HG03135 (cell line): ENCODE results near the gene UBE3C.
A peak's percentile ranks its signal among the peaks of the same experiment; 100 is the strongest.

Experiments
- ATAC-seq: cut with Tn5 transposase; IDR thresholded peaks from one replicate; pipeline ENCODE4 v1.9.1; 2021; ENCODE audit warnings: mild to moderate bottlenecking, moderate library complexity; ENCODE audit not compliant: unreplicated experiment

Gene UBE3C

DNA sequence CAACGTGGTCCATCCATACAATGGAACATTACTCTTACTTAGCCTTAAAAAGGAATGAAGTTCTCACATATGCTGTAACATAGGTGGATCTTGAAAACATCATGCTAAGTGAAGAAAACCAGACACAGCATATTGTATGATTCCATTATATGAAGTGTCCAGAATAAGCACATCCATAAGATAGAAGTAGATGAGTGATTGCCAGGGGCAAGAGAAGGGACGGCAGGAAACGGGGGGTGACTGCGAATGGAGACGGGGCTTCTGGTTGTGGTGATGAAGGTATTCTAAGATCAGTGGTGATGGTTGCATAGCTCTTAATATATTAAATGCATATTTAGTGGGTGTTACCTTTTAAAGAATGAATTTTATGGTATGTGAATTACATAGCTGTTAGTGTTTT, 29.8 kb downstream of the UBE3C start:
- ATAC-seq: no peak

DNA sequence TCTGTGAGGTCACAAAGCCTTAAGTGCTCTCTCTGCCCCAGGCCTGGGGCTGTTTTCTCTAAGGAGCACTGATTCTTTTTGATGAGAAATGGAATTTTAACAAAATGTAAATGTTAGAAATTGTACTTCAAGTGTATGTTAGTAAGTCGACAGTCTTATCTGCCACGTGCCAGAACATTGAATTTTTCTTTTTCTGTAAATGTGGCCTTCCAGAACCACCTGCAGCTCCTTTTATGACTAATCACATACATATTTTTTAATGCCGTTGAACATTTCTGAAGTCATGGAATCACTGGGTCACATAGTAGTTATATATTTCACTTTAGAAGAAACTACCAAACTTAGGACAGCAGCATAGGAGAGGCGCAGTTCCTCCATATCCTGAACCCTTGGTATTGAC, 38.0 kb downstream of the UBE3C start:
- no peak for ATAC-seq

DNA sequence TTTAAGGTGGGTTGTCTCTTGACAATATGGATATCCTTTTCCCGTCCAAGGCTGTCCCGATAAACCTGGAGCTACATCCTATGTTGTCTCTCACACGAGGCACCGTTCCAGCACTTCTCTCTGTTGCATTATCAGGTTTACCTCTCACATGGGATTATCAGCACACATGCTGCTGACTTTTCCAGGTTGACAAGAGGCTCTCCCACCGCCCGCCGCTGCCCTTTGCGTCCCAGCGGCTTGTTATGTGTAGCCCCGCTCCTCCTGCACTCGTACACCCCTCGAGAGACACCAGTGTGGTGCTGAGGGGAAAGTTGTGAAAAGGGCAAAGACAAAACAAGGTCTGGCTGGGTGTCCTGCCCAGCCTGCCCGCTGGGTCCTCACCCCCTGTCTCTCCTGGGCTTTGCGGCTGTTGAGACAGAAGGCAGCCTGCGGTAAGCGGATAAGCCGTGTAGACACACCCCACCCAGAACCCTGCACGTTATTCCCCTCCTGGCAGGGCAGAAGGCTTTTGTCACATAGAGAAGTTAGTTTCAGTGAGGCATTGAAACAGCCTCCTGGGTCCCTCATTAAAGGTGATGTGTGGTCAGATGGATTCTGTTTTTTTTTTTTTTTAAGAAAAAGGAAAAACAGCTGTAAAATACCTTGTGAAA, 38.7 kb downstream of the UBE3C start:
- ATAC-seq: no peak

DNA sequence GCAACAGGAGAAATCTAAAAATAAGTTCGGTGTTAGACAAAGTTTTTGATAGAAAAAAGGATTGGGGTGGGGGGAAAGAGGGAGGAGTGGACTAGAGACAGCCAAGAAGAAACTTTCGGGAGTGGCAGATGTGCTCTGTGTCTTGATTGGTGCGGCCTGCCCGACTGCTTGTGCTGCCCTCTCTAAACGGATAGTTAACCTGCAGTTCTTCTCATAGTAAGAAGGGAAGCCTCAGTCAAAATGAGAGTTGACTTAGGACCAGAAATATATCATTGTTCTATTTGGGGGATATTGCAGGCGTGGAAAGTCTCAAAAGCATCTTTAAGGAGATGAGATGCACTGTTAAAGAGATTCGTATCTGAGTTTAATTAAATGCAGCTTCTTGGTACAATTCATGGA, 39.3 kb downstream of the UBE3C start:
- ATAC-seq: no peak

DNA sequence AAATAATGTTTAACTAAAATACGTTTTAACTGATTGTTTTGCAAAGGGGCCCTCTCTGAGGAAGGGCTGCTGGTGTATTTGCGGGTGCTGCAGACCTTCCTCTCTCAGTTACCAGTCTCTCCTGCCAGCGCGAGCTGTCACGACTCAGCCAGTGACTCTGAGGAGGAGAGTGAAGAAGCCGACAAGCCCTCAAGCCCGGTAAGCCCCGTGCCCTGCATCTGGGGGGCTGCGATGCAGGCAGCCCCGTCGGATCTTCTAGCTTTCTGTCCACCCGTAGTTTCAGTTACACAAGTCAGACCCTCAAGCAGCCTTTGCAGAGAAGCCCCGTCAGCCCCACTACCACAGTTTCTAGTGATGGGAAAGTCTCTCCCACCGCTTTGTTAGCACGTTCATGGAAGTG, 45.1 kb downstream of the UBE3C start:
- no peak for ATAC-seq

DNA sequence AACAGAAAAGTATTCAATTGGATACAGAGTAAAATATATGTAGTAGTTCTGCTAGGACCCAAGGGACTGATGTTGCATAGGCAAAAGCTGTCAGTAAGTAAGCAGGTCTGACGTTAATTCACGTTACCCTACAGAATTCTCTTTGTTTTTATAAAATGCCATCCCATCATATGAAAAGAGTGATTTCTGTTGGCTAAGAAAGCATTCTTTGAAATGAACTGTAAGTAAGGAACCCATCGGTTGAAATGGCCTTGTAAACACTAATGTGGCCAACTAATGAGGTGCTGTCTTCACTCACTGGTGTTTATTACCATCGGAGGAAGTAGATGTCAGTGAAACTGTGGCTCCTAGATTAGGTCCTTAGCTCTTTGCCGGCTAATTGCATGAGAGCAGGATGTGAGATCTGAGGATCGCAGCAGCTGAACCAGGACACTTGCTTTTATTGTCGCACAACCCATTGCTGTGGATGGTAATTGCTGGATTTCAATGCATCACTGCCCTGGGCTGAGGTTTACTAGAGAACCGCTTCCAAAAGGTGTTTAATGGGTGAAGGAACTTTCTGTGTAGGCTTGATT, 49.5 kb downstream of the UBE3C start:
- no peak for ATAC-seq

DNA sequence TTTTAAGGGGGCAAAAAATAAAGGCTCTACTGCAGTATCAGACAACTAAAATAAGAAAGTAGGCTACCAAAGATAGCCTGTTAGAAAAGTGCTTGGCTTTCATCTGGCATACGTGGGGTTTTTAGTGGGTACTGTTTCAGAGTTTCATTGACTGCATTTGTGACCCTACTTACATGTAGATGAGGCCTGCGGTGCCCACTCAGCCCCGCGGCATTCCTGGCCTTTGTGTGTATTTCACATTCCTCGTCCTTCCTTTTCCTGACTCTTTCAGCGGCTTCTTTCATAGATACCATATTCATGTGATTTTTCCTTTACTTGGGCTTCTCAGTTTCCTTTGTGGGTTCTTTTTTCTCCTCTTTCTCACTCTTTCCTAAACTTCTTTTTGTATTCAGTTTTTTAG, 50.7 kb downstream of the UBE3C start:
- no peak for ATAC-seq

DNA sequence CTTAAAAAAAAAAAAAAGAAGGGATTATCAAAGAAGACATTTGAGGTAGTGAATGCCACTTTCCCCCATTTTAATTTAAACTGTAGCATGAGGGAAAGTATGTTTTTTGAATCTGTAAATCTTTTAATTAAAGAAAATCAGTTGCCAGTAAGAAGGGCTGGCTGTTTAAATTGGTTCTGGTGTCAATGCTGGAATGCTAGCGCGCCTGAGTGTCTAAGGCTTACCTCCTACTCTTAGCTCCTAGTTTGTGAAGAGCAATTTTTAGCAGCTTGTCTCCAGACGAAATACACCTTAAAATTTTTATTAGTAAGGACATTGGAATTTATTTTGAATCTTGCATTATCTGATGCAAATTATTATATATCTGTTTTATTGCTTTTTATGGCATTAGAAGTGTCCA, 54.1 kb downstream of the UBE3C start:
- no peak for ATAC-seq

DNA sequence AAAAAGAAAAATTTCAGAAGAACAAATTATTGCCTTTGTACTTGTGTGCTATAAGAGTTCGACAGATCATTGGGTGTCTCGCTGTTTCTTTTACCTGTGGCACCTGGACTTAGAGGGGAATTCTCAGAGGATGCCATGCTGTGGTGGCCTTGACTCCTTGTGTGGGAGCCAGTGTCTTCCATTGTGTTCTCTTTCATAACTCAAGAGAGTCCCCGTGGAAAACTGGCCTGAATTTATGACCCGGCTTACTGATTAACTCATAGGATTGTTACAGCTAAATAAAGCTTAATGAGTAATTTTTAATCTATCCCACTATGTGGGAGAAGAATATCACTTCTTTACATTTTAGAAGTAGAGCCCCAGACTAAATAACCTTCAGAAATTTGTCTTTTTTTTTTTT, 54.5 kb downstream of the UBE3C start:
- no peak for ATAC-seq

DNA sequence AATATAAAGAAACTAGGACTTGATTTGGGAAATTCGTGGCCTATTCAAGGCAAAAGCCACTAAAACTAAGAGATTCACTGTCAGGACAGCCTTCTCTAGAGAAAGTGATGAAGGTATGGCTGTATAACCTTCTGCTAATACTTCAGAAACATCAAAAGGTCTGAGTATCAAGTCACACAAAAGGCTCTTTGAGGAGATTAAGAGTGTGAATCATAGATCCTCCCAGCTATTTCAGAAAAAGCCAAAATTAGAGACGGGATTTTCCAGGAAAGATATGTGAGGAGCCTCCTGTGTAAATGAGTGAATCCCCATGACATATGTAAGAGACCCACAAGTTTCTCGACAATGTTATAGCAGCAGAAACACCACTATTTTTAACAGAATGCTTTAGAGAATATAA, 56.2 kb downstream of the UBE3C start:
- no peak for ATAC-seq

DNA sequence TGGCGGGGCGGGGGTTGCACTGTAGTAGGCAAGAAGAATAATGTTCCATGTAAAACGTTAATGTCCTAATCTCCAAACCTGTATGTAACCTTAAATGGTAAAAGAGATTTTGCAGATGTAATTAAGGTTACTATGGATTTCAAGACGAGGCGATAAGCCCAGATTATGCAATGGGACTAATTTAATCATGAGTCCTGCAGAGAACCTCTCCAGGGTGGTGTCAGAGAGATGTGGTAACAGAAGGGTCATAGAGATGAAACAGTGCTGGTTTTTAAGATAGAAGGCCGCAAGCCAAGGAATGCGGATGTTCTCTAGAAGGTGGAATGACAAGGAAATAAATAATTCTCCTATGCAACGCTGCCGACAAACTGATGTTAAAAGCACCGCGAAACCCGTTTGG, 57.1 kb downstream of the UBE3C start:
- no peak for ATAC-seq

DNA sequence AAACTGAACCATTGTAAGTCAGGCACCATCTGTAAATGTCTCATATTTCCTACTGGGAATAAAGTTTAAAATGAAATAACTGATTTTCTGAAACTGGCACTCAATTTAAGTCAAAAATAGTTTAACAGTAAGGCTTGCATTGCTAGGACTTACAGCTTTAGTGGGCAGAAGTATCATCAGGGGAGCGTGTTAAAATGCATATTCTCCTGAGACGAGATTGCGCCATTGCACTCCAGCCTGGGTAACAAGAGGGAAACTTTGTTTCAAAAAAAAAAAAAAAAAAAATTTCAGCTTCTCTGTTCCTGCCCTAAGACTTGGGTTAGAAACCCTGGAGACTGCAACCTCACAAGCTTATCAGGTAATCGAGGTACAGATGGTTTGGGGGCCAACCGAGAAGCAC, 65.4 kb downstream of the UBE3C start:
- ATAC-seq: no peak

DNA sequence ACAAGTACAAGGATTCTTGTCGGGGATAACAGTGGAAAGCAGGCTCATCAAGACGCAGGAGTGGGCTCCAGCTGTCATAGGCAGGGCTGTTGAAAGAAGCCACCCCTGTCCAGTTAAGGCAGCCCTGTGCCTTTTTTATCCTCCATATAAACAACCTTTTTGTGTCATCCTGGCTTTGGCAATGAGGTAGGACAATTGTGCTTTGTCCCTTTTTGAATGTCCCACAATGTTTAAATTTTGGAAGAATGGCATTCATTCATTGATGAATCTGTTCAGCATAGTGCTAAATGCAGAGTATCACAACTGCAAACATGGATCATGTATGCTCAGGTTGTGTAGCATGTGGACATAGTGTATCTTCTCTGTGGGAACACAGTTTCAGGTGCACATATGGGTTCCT, 66.7 kb downstream of the UBE3C start:
- ATAC-seq: no peak

DNA sequence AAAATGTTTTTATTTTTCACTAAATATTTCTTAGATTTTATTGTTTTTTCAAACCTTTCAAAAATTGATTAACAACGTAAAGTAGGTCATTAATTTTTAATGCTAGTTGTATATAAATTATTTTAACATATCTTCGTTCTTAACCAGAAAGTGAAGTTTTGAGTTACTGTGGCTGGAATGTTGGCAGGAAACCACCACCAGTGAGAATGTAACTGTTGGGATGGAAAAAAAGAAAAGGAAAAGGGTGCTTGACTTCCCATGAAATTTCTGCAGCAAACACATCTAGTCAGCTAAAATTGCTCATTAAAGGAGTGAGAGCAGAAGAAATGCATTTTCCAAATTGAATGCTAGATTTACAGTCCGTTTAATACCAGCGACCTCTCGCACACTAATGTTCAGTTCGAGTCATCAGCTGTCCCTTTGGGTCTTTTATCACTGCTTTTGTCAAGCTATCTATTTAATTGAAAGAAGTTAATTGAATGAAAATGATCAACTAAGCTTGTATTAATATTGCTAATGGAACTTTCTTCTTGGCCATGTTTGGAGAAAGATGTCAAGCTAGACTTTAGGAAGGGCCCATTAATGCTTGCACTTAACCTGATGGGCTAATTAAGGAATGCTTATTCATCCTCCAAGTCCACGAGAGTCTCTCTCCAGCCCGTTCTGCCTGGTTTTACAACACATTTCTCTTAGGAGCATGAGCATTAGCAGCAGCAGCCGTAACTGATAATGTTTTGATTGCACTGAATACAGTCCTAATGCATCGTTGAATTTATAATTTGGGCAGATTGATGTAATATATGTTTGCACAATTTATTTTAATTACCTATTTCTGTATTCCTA, 70.1 kb downstream of the UBE3C start:
- ATAC-seq: no peak

DNA sequence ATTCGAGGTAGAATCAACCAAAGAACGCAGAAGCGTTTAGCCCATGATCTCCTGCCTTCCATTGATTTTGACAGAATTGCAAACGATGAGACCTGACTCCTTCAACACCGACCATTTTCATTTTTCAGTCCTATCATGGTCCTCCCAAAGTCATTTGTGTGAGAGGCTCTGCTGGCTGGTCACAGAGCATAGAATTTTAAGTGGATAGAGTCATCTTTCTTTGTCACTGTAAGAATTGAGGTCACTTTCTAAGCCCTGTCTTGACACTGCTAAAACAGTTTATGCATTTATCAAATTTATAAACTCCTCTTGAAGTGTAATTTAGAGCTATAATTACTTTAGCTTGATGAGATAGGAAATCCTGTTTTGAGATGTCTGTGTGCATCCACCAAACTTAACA, 72.0 kb downstream of the UBE3C start:
- no peak for ATAC-seq

DNA sequence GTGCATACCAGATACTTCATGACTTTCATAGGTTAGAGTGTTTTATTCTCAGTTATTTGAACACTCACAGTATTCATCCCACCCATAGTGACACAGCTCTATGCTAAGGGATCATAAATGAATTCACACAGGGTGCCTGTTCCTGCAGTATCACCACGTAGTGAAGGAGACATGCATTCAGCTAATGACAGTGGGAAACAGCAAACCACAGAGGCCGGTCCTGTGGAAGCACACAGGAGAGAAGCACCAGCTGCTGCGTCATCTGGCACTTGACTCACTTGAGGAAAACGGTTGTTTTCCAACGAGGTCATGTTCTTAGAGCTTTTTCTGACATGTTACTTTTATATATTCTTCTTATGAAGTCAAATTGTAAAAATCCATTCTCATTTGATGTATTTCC, 73.0 kb downstream of the UBE3C start:
- ATAC-seq: no peak

DNA sequence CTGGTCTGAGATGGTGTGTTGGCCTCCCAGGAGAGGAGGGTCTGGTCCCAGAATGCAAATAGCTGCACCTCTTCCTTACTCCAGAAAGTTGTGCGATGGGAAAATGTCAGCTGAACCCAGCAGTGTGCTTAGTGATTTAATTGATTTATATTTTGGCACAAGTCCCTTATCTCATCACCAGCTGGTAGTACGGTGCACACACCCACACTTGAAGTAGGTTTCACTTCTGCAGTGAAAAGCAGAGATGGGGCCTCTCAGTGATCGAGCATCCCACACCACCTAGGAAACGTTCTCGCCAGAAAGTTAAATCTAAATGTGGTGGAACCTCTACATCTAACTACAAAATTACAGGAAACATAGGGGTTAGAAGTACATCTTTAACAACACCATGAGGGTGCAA, 80.4 kb downstream of the UBE3C start:
- ATAC-seq: peak; percentile 72

DNA sequence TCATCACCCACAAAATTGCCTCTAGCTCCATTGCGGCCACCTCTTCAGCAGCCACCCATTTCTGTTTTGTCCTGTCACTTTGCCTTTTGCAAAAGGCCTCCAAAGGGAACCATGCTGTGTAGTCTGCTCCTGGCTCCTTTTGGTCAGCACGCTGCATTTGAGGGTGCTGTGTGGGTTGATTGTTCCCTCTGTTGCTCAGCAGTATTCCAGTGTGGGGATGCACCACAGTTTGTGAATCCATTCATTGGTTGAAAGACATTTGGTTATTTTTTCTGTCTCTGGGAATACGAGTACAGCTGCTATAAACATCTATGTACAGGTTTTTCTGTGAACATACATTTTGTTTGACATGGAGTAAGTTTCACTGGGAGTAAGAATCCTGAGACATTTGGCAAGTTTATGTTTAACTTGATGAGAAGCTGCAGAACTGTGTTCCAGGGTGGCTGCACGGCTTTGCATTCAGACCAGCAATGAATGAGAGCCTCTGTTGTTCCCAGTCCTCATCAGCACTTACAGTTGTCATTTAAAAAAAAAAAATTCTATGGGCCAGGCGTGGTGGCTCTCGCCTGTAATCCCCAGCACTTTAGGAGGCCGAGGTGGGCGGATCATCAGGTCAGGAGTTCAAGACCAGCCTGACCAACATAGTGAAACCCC, 82.3 kb downstream of the UBE3C start:
- ATAC-seq: no peak

DNA sequence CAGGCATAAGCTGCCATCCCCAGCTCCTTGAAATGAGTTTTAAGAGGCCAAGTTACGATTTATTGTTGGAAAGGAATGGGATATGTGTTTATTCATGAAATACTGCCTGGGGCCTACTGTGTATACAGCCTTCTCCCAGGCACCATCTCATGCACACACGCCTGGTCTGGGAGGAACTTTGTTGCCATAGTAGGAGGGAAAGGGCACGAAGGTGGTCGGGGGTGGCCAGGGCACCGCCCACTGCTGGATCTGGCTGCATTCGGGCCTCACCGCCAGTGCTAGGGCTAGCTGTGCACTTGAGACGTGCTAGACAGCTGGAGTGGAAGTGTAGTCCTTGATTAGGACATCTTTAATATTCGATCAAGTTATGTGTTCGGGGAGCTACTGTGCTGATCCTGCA, 84.0 kb downstream of the UBE3C start:
- ATAC-seq: no peak

DNA sequence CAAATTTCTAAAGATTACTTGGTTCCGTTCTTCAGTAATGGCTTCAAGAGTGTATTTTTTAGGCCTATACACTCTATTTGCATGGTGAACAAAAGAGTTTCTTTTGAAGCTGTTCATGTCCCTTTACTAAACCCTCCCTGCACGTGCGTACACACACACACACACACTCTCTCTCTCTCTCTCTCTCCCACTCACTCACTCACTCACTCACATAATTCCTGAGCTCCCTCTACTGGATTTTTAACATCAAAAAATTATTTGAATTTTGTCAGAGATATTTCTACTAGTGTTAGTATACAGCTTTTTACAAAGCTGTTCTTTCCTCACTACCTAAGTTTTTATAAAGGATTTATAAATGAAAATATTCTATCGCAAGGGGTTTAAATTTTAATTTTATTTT, 85.9 kb downstream of the UBE3C start:
- no peak for ATAC-seq

DNA sequence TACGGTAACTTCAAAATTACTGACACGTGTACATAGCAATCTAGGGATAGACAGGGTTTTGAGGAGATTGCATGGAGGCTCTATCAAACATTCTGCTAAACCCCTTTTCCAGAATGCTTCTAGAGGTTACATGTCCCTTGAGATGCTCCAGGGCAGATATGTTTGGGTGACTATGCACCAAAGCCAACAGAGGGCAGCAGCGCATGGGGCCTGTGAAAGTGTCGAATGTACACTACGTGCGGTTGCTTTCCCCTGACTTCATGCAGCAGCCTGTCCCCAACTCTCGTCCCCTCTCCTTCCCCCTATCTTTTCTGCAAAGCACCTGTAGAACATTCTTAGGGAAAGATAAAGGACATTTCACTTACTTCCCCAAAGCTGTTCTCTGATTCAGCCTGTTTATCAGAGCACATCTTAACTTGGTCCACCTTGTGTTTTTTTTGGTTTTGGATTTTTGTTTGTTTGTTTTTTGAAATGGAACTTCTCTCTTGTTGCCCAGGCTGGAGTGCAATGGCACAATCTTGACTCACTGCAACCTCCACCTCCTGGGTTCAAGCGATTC, 90.2 kb downstream of the UBE3C start:
- no peak for ATAC-seq

DNA sequence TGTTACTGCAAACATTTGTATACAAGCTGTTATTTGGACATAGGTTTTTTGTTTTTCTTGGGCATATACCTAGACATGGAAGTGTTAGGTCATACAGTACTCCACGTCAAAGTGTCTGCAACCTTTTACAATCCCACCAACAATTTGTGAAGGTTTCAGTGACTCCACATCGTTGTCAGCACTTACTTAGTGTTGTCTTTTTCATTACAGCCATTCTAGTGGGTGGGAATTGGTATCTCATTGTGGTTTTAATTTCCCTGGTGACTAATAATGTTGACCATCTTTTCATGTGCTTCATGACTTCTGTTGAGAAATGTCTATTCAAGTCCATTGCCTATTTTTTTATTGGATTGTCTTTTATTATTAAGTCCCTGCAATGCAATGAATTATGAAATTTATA, 95.0 kb downstream of the UBE3C start:
- ATAC-seq: no peak
